HFF-Myc (cell line): ENCODE results near the gene KITLG.

Experiments
- DNase-seq: peaks from one replicate; pipeline ENCODE4 v3.0.0-alpha.2; 2011; ENCODE audit warnings: low read depth; ENCODE audit errors: extremely low read depth
- H3K4me3 ChIP-seq: replicated peaks from 2 replicates; pipeline ENCODE4 v1.5.1; 2011; ENCODE audit warnings: low read depth, mild to moderate bottlenecking, control low read depth, low read length
- TF ChIP-seq, protein P1 (sequence below): IDR thresholded peaks from 2 replicates; pipeline ENCODE4 v1.5.1; 2012; ENCODE audit warnings: mild to moderate bottlenecking, low read depth, low read length, control low read depth; ENCODE audit errors: missing control alignments

The KITLG gene

DNA sequence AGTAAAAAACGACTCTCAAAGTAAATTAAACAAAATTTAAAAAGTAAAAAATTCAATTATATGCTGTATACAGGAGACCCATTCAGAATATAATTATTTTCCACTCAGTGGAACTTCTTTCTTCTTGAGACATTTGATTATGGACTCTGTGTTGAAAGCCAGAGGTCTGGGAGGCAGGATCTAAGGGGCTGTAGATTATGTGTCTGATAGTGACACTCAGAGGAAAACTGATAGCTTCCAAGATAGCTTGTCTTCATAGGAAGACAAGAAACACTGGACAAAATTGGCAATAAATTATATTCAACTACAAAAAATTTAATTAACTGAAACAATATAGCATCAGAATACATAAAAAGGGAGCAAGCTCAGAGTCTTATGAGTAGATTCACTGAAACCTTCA lies 135.8 kb downstream of the KITLG start:
- no peak for DNase-seq
- TF ChIP-seq, protein P1, sequence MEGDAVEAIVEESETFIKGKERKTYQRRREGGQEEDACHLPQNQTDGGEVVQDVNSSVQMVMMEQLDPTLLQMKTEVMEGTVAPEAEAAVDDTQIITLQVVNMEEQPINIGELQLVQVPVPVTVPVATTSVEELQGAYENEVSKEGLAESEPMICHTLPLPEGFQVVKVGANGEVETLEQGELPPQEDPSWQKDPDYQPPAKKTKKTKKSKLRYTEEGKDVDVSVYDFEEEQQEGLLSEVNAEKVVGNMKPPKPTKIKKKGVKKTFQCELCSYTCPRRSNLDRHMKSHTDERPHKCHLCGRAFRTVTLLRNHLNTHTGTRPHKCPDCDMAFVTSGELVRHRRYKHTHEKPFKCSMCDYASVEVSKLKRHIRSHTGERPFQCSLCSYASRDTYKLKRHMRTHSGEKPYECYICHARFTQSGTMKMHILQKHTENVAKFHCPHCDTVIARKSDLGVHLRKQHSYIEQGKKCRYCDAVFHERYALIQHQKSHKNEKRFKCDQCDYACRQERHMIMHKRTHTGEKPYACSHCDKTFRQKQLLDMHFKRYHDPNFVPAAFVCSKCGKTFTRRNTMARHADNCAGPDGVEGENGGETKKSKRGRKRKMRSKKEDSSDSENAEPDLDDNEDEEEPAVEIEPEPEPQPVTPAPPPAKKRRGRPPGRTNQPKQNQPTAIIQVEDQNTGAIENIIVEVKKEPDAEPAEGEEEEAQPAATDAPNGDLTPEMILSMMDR: no peak
- no peak overlapping the region for H3K4me3 ChIP-seq
